HTERT RPE-1 (cell line): Measurements from ENCODE around the gene MSRB1.
"Not testable (repeated sequence)": the region's sequence is repeated elsewhere in the genome, so short reads cannot be mapped to it uniquely, and the experiment has no call there.

Source experiments
- in situ Hi-C: fragments of 300-500 bp; cut with MboI; formaldehyde crosslinking; loops from 4 replicates; pipeline ENCODE4 v1.14.3; 2020; ENCODE audit warnings: low sequenced_read_pairs

MSRB1 gene

GRCh38 chr16:1941162-1942046 is 1.6 kb downstream of the MSRB1 start:
- in situ Hi-C loops: no loop called here

- in situ Hi-C loops: no loop called here
Observed at GRCh38 chr16:1940273-1941161, 2.5 kb downstream of the MSRB1 start.

- in situ Hi-C loops: not testable (repeated sequence)
Observed at GRCh38 chr16:1939833-1940232, 3.2 kb downstream of the MSRB1 start.

- in situ Hi-C loops: no loop called here
Observed at GRCh38 chr16:1938910-1939309, 4.1 kb downstream of the MSRB1 start.

- in situ Hi-C loops: no loop called here
Observed at GRCh38 chr16:1938316-1938715, 4.7 kb downstream of the MSRB1 start.

GRCh38 chr16:1936945-1937479 is 6.0 kb downstream of the MSRB1 start:
- in situ Hi-C loops: no loop called here

GRCh38 chr16:1933097-1933661 is 9.8 kb downstream of the MSRB1 start:
- in situ Hi-C loops: no loop called here

GRCh38 chr16:1932050-1933028 is 10.7 kb downstream of the MSRB1 start:
- in situ Hi-C loops: no loop called here

- in situ Hi-C loops: no loop called here
Observed at GRCh38 chr16:1930338-1930720, 12.7 kb downstream of the MSRB1 start.

- in situ Hi-C loops: no loop called here
Observed at GRCh38 chr16:1929578-1930337, 13.2 kb downstream of the MSRB1 start.

GRCh38 chr16:1929105-1929504 is 13.9 kb downstream of the MSRB1 start:
- in situ Hi-C loops: no loop called here

- in situ Hi-C loops: no loop called here
Observed at GRCh38 chr16:1926271-1926670, 16.7 kb downstream of the MSRB1 start.

- in situ Hi-C loops: no loop called here
Observed at GRCh38 chr16:1924095-1924494, 18.9 kb downstream of the MSRB1 start.

- in situ Hi-C loops: no loop called here
Observed at GRCh38 chr16:1923299-1924034, 19.5 kb downstream of the MSRB1 start.

- in situ Hi-C loops: no loop called here
Observed at GRCh38 chr16:1922357-1922756, 20.6 kb downstream of the MSRB1 start.

GRCh38 chr16:1920727-1921171 is 22.2 kb downstream of the MSRB1 start:
- in situ Hi-C loops: no loop called here

- in situ Hi-C loops: not testable (repeated sequence)
Observed at GRCh38 chr16:1920122-1920521, 22.9 kb downstream of the MSRB1 start.

GRCh38 chr16:1919327-1919998 is 23.5 kb downstream of the MSRB1 start:
- in situ Hi-C loops: no loop called here
